A549 treated with ZK216348 at 1 μM for 4 hours (cell line): ENCODE data around the gene NUDT9. TPM values are rescaled to one million over a fixed set of nuclear protein-coding genes. Genes with fewer than 3 reads are reported as not detected.

ENCODE experiments used
- total RNA-seq: library from RNA; stranded (reverse); fragments of 200-300 nt; extraction: Qiagen RNA extraction; gene quantifications from 5 replicates; pipeline ENCODE4 v1.2.3, GENCODE V29; 2022; ENCODE audit warnings: low read depth

NUDT9 gene, protein sequence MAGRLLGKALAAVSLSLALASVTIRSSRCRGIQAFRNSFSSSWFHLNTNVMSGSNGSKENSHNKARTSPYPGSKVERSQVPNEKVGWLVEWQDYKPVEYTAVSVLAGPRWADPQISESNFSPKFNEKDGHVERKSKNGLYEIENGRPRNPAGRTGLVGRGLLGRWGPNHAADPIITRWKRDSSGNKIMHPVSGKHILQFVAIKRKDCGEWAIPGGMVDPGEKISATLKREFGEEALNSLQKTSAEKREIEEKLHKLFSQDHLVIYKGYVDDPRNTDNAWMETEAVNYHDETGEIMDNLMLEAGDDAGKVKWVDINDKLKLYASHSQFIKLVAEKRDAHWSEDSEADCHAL
- 24.6 to 31.0 TPM (median 27.4 TPM) in 5 replicates for total RNA-seq

GRCh38 chr4:87422104-87423052, at the start of gene NUDT9:
TSS of gene NUDT9 (plus strand) at chr4:87422573. CDS start at chr4:87422906, 333 bp downstream.

GRCh38 chr4:87390891-87391575, 31.3 kb upstream of the NUDT9 start, which contains the start of gene HSD17B11:
TSS of gene HSD17B11 (minus strand) at chr4:87391188. CDS start at chr4:87391070, 118 bp downstream.

Other genes starting within 250 kb of the NUDT9 start
- gene KLHL8, start 202.0 kb upstream of the NUDT9 start, total RNA-seq, result 3.8 to 6.1 TPM (median 5.0 TPM) in 5 replicates
- 0.07 to 0.13 TPM in 2 of 5 replicates, not detected in the others for gene HSD17B13, start 99.7 kb upstream of the NUDT9 start, total RNA-seq
- gene HSD17B11, start 31.4 kb upstream of the NUDT9 start, total RNA-seq, result 37.4 to 56.5 TPM (median 54.4 TPM) in 5 replicates
- gene SPARCL1, start 106.8 kb downstream of the NUDT9 start, total RNA-seq, result not detected in 5 replicates
- not detected in 5 replicates for gene DSPP, start 186.0 kb downstream of the NUDT9 start, total RNA-seq
- gene DMP1, start 227.7 kb downstream of the NUDT9 start, total RNA-seq, result not detected in 5 replicates